ENCODE measurements around the gene TNS1.

Gene TNS1

DNA sequence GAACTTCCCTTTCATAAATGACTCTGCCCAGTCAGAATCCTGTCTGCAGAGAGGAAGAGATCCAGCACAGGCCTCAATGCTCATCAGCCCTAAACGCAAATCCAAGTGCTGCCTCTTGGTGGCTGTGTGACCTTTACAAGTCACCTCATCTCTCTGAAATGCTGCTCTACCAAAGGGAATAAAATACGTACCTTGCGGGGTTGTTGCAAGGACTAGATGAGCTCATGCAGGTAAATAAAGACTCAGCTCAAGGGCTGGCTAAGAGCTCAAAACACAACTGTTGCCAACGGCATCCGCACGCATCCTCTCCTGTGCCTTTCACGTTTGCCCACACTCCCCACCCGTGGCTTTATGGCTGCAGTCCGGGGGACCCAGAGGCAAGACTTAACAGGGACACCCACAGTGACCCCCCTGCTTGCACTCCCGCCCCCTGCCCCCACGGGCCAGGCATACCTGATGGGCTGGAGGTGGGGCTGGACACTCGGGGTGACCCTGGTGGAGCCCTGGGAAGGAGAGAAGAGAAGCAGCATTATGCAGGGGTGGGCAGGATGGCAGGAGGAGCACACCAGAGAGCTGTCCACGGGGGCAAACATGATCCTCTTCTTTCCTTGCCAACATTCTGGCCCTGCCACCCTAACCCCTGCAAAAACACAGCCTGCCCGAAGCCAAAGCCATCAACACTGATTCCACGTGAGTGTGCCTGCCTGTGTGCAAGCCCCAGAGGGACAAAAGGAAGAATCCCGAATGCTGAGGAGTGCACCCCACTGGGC, 102.6 kb downstream of the TNS1 start:
- H3K27me3 ChIP-seq (ENCODE audit: insufficient read depth, poor library complexity, severe bottlenecking) = no peaks in the 10 kb centered on the region
- H3K27ac ChIP-seq (replicated peaks) = no peak overlapping the region
- H3K4me3 ChIP-seq (replicated peaks; ENCODE audit: insufficient read depth, low read length) = no peak overlapping the region
- TF ChIP-seq GABPA (IDR thresholded peaks at IDR 0.05; ENCODE audit: low read depth) (no peak), SPI1 (IDR thresholded peaks at IDR 0.05; ENCODE audit: borderline replicate concordance, low read depth) (no peak), POLR2AphosphoS5 (IDR thresholded peaks at IDR 0.05; ENCODE audit: low read depth) (no peak)
- TF ChIP-seq, protein P1, sequence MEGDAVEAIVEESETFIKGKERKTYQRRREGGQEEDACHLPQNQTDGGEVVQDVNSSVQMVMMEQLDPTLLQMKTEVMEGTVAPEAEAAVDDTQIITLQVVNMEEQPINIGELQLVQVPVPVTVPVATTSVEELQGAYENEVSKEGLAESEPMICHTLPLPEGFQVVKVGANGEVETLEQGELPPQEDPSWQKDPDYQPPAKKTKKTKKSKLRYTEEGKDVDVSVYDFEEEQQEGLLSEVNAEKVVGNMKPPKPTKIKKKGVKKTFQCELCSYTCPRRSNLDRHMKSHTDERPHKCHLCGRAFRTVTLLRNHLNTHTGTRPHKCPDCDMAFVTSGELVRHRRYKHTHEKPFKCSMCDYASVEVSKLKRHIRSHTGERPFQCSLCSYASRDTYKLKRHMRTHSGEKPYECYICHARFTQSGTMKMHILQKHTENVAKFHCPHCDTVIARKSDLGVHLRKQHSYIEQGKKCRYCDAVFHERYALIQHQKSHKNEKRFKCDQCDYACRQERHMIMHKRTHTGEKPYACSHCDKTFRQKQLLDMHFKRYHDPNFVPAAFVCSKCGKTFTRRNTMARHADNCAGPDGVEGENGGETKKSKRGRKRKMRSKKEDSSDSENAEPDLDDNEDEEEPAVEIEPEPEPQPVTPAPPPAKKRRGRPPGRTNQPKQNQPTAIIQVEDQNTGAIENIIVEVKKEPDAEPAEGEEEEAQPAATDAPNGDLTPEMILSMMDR (IDR thresholded peaks at IDR 0.05; ENCODE audit: insufficient read depth, low read length) = no peak
- TF ChIP-seq, protein P2, sequence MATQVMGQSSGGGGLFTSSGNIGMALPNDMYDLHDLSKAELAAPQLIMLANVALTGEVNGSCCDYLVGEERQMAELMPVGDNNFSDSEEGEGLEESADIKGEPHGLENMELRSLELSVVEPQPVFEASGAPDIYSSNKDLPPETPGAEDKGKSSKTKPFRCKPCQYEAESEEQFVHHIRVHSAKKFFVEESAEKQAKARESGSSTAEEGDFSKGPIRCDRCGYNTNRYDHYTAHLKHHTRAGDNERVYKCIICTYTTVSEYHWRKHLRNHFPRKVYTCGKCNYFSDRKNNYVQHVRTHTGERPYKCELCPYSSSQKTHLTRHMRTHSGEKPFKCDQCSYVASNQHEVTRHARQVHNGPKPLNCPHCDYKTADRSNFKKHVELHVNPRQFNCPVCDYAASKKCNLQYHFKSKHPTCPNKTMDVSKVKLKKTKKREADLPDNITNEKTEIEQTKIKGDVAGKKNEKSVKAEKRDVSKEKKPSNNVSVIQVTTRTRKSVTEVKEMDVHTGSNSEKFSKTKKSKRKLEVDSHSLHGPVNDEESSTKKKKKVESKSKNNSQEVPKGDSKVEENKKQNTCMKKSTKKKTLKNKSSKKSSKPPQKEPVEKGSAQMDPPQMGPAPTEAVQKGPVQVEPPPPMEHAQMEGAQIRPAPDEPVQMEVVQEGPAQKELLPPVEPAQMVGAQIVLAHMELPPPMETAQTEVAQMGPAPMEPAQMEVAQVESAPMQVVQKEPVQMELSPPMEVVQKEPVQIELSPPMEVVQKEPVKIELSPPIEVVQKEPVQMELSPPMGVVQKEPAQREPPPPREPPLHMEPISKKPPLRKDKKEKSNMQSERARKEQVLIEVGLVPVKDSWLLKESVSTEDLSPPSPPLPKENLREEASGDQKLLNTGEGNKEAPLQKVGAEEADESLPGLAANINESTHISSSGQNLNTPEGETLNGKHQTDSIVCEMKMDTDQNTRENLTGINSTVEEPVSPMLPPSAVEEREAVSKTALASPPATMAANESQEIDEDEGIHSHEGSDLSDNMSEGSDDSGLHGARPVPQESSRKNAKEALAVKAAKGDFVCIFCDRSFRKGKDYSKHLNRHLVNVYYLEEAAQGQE (IDR thresholded peaks at IDR 0.05; ENCODE audit: insufficient replicate concordance, low read depth) = no peak
- DNase-seq (ENCODE audit: low read depth in 1 of 2, low spot score in 1 of 2) = peak; percentile 3 to 25

DNA sequence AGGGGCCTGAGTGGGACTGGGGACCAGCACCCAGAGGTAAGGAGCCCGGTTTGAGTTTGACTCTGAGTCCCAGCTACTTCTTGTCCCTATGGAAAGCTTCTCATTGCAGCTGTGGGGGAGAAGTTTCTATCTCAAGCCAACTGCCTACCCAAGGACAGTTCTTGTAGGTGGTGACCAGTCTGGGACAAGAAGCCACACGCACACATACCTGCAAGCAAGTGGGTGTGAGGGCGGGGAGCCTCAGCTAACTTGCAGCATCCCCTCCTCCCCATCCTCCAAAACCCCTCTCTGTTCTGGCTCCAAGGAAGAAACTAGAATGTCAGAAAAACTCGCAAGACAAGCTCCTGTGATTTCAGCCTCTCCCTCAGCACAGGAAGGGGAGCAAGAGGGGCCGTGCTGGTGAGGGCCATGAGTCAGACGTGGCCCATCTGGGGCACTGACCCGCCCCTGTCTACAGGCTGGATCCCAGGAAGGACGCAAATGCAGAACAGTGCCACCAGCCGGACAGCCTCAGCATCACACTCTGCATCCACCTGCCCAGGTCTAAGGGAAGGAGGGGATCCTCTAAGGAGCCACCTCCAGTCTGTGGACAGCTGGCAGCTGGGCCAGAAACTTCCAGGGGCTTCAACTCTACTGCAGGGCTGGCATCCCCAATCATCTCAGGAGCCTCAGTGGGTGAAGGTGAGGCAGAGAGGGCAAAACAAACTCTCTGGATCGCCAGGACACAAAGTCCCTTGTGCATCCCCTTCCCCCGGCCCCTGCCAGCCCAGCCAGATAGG, 103.4 kb downstream of the TNS1 start:
- H3K27ac ChIP-seq (replicated peaks) = no peak overlapping the region
- no peak overlapping the region for H3K4me3 ChIP-seq (replicated peaks; ENCODE audit: insufficient read depth, low read length)
- H3K27me3 ChIP-seq (ENCODE audit: insufficient read depth, poor library complexity, severe bottlenecking) = no peaks in the 10 kb centered on the region
- TF ChIP-seq GABPA (IDR thresholded peaks at IDR 0.05; ENCODE audit: low read depth) = no peak
- TF ChIP-seq, protein P1 (IDR thresholded peaks at IDR 0.05; ENCODE audit: insufficient read depth, low read length) = peak; percentile 74
- peak; percentile 25 to 30 for DNase-seq (ENCODE audit: low read depth in 1 of 2, low spot score in 1 of 2)

DNA sequence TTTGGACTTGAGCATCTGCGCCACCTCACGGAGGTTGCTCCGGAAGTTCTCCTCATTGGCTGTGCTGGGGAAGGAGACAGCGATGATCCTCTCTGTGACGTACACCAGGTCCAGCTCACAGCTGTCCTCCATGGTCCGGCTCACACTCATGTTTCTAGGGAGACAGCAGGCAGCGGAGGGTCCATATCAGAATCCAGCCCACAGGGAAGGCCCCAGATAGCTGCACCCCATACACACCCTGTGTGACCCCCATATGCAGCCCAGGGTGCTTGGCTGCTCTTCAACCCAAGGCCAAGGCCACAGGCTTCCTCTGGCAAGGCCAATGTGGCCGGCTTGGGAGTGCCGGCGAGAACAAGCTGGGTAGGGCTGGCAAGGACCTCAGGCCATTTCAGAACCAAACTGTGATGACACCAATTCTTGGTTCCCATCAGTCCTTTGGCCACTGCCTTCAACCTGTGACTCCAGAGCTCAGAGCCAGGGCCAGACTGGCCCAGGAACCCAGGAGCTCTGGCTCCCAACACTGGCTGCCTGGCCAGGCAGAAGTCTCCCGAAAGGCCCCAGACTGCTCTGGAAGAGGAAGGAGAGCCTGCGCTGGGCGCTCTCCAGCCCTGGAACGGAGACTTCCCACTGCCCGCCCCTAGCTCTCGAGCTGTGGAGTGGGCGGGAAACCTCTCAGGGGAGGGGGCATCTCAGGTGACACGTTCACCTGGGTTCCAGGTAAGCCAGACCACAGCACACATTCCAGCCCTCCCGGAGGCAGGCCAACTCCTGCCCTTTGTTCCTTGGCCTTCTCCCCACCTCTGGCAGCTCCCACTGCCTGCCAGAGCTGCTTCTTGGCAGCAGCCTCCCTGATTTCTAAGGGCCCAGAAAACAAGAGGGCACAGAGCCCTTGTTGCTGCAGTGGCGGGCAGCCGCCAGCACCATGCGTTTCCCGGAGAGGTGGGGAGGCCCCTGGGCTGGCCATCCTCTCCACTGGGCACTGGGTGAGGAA, 104.7 kb downstream of the TNS1 start:
- TF ChIP-seq GABPA (IDR thresholded peaks at IDR 0.05; ENCODE audit: low read depth) (no peak), POLR2AphosphoS5 (IDR thresholded peaks at IDR 0.05; ENCODE audit: low read depth) (no peak), SPI1 (IDR thresholded peaks at IDR 0.05; ENCODE audit: borderline replicate concordance, low read depth) (no peak)
- TF ChIP-seq, protein P1 (IDR thresholded peaks at IDR 0.05; ENCODE audit: insufficient read depth, low read length) = no peak
- TF ChIP-seq, protein P2 (IDR thresholded peaks at IDR 0.05; ENCODE audit: insufficient replicate concordance, low read depth) = no peak
- Histone ChIP-seq H3K27ac (replicated peaks) (no peak overlapping the region), H3K4me3 (replicated peaks; ENCODE audit: insufficient read depth, low read length) (no peak overlapping the region), H3K27me3 (ENCODE audit: insufficient read depth, poor library complexity, severe bottlenecking) (no peaks in the 10 kb centered on the region)
- DNase-seq (ENCODE audit: low read depth in 1 of 2, low spot score in 1 of 2) = no peak
